NCI-H187 treated with DMSO at 0.1 percent for 48 hours (cell line): ENCODE results near the gene INO80.
A peak's percentile ranks its signal among the peaks of the same experiment; 100 is the strongest.
"Not testable (repeated sequence)": the region's sequence is repeated elsewhere in the genome, so short reads cannot be mapped to it uniquely, and the experiment has no call there.

Experiments
- DNase-seq: peaks from one replicate; lab custom pipeline; 2025; lab: John Stamatoyannopoulos, UW

Gene INO80

GRCh38 chr15:40963201-40963600 lies 152.9 kb downstream of the INO80 start:
- no peak for DNase-seq

- not testable (repeated sequence) for DNase-seq
These were observed 153.8 kb downstream of the INO80 start for GRCh38 chr15:40962317-40962716.

GRCh38 chr15:40961740-40962139 lies 154.3 kb downstream of the INO80 start:
- DNase-seq, result not testable (repeated sequence)

- DNase-seq, result no peak
These were observed 155.2 kb downstream of the INO80 start for GRCh38 chr15:40960925-40961324.

- DNase-seq, result no peak
These were observed 155.8 kb downstream of the INO80 start for GRCh38 chr15:40960151-40960885.

- DNase-seq, result no peak
These were observed 156.5 kb downstream of the INO80 start for GRCh38 chr15:40959331-40960141.

GRCh38 chr15:40958723-40959122 lies 157.4 kb downstream of the INO80 start:
- no peak for DNase-seq

- DNase-seq, result no peak
These were observed 157.9 kb downstream of the INO80 start for GRCh38 chr15:40958146-40958545.

- no peak for DNase-seq
These were observed 158.5 kb downstream of the INO80 start for GRCh38 chr15:40957581-40958051.

GRCh38 chr15:40957041-40957555 lies 159.0 kb downstream of the INO80 start:
- no peak for DNase-seq

GRCh38 chr15:40956541-40956982 lies 159.5 kb downstream of the INO80 start:
- no peak for DNase-seq

GRCh38 chr15:40955930-40956540 lies 160.0 kb downstream of the INO80 start:
- DNase-seq, result no peak

- no peak for DNase-seq
These were observed 160.8 kb downstream of the INO80 start for GRCh38 chr15:40955141-40955903.

- DNase-seq, result not testable (repeated sequence)
These were observed 161.8 kb downstream of the INO80 start for GRCh38 chr15:40954158-40954848.

- no peak for DNase-seq
These were observed 162.4 kb downstream of the INO80 start for GRCh38 chr15:40953713-40954074.

- peak; percentile 61 for DNase-seq
These were observed 163.0 kb downstream of the INO80 start, which contains the start of gene CHAC1 for GRCh38 chr15:40952901-40953712. CHAC1 (plus strand) TSS chr15:40953471; CDS start chr15:40953584, 113 bp downstream.

GRCh38 chr15:40952301-40952900 lies 163.7 kb downstream of the INO80 start:
- DNase-seq, result no peak

- DNase-seq, result no peak
These were observed 164.3 kb downstream of the INO80 start for GRCh38 chr15:40951764-40952163.

GRCh38 chr15:40949756-40950207 lies 166.3 kb downstream of the INO80 start:
- DNase-seq, result no peak
